H1 (cell line): Measurements from ENCODE around the gene IL19. TPM values are rescaled to one million over a fixed set of nuclear protein-coding genes. Genes with fewer than 3 reads are reported as not detected.

ENCODE experiments used
- CTCF ChIA-PET: fragments of 300-600 bp; sonication (Branson Sonifier 250); formaldehyde crosslinking; loops from one replicate; lab custom pipeline; 2021; ENCODE audit not compliant: partially characterized antibody; lab: Charles Lee
- POLR2A ChIA-PET: fragments of 300-600 bp; sonication (Branson Sonifier 250); formaldehyde crosslinking; loops from one replicate; lab custom pipeline; 2021; ENCODE audit warnings: inconsistent platforms; ENCODE audit not compliant: partially characterized antibody; lab: Charles Lee
- DNase-seq, 2 experiments: peaks; one replicate each; pipeline versions ENCODE4 v3.0.0 to v3.0.0-alpha.2; 2010 to 2022; ENCODE audit warnings: low spot score in 2 of 2, low read depth in 1 of 2, mixed read lengths in 1 of 2
- FAIRE-seq: peaks from 2 replicates; lab custom pipeline; 2011; peaks lifted over from hg19 to GRCh38; lab: Jason Lieb, UNC
- H2AFZ ChIP-seq: 2 replicates; pipeline ENCODE4 v1.8.1; 2012; ENCODE audit warnings: low read length, inconsistent platforms
- H2AK5ac ChIP-seq: 2 replicates; pipeline ENCODE4 v1.6.1; 2013; ENCODE audit warnings: low read depth, low read length
- H2BK120ac ChIP-seq: replicated peaks from 2 replicates; pipeline ENCODE3; 2013; ENCODE audit warnings: low read depth, low read length, inconsistent platforms
- H2BK12ac ChIP-seq: 2 replicates; pipeline ENCODE4 v1.6.1; 2013; ENCODE audit warnings: low read depth, low read length
- H2BK15ac ChIP-seq: 2 replicates; pipeline ENCODE4 v1.6.1; 2013; ENCODE audit warnings: low read length
- H2BK20ac ChIP-seq: 2 replicates; pipeline ENCODE4 v1.6.1; 2013; ENCODE audit warnings: low read length
- H2BK5ac ChIP-seq: 2 replicates; pipeline ENCODE4 v1.6.1; 2013; ENCODE audit warnings: low read depth, low read length
- H3K14ac ChIP-seq: 2 replicates; pipeline ENCODE4 v1.6.1; 2013; ENCODE audit warnings: inconsistent platforms; ENCODE audit not compliant: insufficient read length
- H3K18ac ChIP-seq: 2 replicates; pipeline ENCODE4 v1.6.1; 2013; ENCODE audit warnings: low read length; ENCODE audit errors: extremely low read depth
- H3K23ac ChIP-seq: 2 replicates; pipeline ENCODE4 v1.6.1; 2013; ENCODE audit warnings: inconsistent platforms; ENCODE audit not compliant: insufficient read length
- H3K23me2 ChIP-seq: 2 replicates; pipeline ENCODE4 v1.6.1; 2013; ENCODE audit warnings: low read depth, low read length
- H3K27ac ChIP-seq: 2 replicates; pipeline ENCODE4 v1.6.1; 2011; ENCODE audit warnings: low read depth, low read length, inconsistent platforms
- H3K27me3 ChIP-seq, 4 experiments: replicated peaks in 1 of 4; 1 replicate in 1 of 4; 2 replicates in 3 of 4; pipeline versions ENCODE4 v1.6.1 to v1.8.1; 2011 to 2013; ENCODE audit warnings: low read length in 3 of 4, mild to moderate bottlenecking in 3 of 4, inconsistent platforms in 2 of 4, mixed read lengths in 2 of 4, moderate library complexity in 1 of 4; ENCODE audit not compliant: control insufficient read depth in 3 of 4, insufficient read depth in 3 of 4; ENCODE audit errors: extremely low read depth in 1 of 4
- H3K36me3 ChIP-seq, 4 experiments: 2 replicates each; pipeline versions ENCODE4 v1.6.1 to v1.8.1; 2011 to 2013; ENCODE audit warnings: mild to moderate bottlenecking in 4 of 4, low read length in 3 of 4, moderate library complexity in 2 of 4, control low read depth in 1 of 4, inconsistent platforms in 1 of 4; ENCODE audit not compliant: insufficient read depth in 4 of 4, control insufficient read depth in 2 of 4
- H3K4ac ChIP-seq: replicated peaks from 2 replicates; pipeline ENCODE3; 2013; ENCODE audit warnings: low read length, low read depth, mixed read lengths, inconsistent platforms; ENCODE audit not compliant: insufficient read length
- H3K4me1 ChIP-seq, 4 experiments: replicated peaks in 1 of 4; 1 replicate in 1 of 4; 2 replicates in 3 of 4; pipeline versions ENCODE4 v1.6.1 to v1.8.1; 2011 to 2013; ENCODE audit warnings: low read length in 3 of 4, inconsistent platforms in 2 of 4, mixed read lengths in 1 of 4; ENCODE audit not compliant: insufficient read depth in 4 of 4, control insufficient read depth in 3 of 4
- H3K4me2 ChIP-seq, 2 experiments: 2 replicates each; pipeline versions ENCODE4 v1.6.1 to v1.8.1; 2011 to 2013; ENCODE audit warnings: low read depth in 2 of 2, low read length in 2 of 2, control low read depth in 1 of 2, inconsistent platforms in 1 of 2, mild to moderate bottlenecking in 1 of 2; ENCODE audit not compliant: insufficient read depth in 1 of 2
- H3K4me3 ChIP-seq, 4 experiments: fragments of 200-600, 300-600 bp in 1 of 4; sonication (generic), shearing (Covaris generic), sonication (Bioruptor Twin) in 1 of 4; 2 replicates each; pipeline versions ENCODE4 v1.5.1 to v1.8.1; 2011 to 2016; ENCODE audit warnings: low read length in 4 of 4, low read depth in 3 of 4, control low read depth in 2 of 4, inconsistent platforms in 2 of 4, mild to moderate bottlenecking in 2 of 4, mixed read lengths in 1 of 4, moderate library complexity in 1 of 4; ENCODE audit not compliant: insufficient read depth in 2 of 4; ENCODE audit errors: extremely low read depth in 1 of 4
- H3K56ac ChIP-seq: replicated peaks from 2 replicates; pipeline ENCODE3; 2013; ENCODE audit warnings: low read depth, mild to moderate bottlenecking, mixed read lengths, low read length, inconsistent platforms; ENCODE audit not compliant: insufficient read length
- H3K79me1 ChIP-seq: 2 replicates; pipeline ENCODE4 v1.6.1; 2013; ENCODE audit warnings: low read depth, low read length, control low read depth
- H3K79me2 ChIP-seq, 2 experiments: 2 replicates each; pipeline versions ENCODE4 v1.6.1 to v1.8.1; 2012 to 2013; ENCODE audit warnings: low read length in 2 of 2, mild to moderate bottlenecking in 2 of 2, inconsistent platforms in 1 of 2; ENCODE audit not compliant: insufficient read depth in 2 of 2, control insufficient read depth in 1 of 2
- H3K9ac ChIP-seq, 4 experiments: replicated peaks in 1 of 4; 1 replicate in 1 of 4; 2 replicates in 3 of 4; pipeline versions ENCODE4 v1.6.1 to v1.8.1; 2011 to 2013; ENCODE audit warnings: low read depth in 3 of 4, low read length in 3 of 4, control low read depth in 2 of 4, mild to moderate bottlenecking in 2 of 4, moderate library complexity in 2 of 4, inconsistent platforms in 1 of 4; ENCODE audit errors: extremely low read depth in 1 of 4
- H3K9me3 ChIP-seq, 2 experiments: 2 replicates each; pipeline versions ENCODE4 v1.6.1 to v1.8.1; 2012 to 2013; ENCODE audit warnings: mild to moderate bottlenecking in 2 of 2, moderate library complexity in 2 of 2, control low read depth in 1 of 2, inconsistent platforms in 1 of 2, low read depth in 1 of 2, low read length in 1 of 2, mixed read lengths in 1 of 2; ENCODE audit not compliant: insufficient read depth in 2 of 2
- H4K20me1 ChIP-seq, 2 experiments: replicated peaks in 1 of 2; 2 replicates each; pipeline versions ENCODE3 to v1.8.1; 2011 to 2013; ENCODE audit warnings: inconsistent platforms in 2 of 2, low read length in 2 of 2, mild to moderate bottlenecking in 1 of 2; ENCODE audit not compliant: insufficient read depth in 2 of 2, control insufficient read depth in 1 of 2
- H4K5ac ChIP-seq: 2 replicates; pipeline ENCODE4 v1.6.1; 2013; ENCODE audit warnings: low read length, low read depth, mixed read lengths, inconsistent platforms; ENCODE audit not compliant: insufficient read length
- H4K8ac ChIP-seq: 2 replicates; pipeline ENCODE4 v1.8.0; 2013; ENCODE audit warnings: mild to moderate bottlenecking, moderate library complexity, low read length, inconsistent platforms; ENCODE audit not compliant: insufficient read depth; ENCODE audit errors: extremely low read depth
- H4K91ac ChIP-seq: replicated peaks from 2 replicates; pipeline ENCODE3; 2013; ENCODE audit warnings: low read length, mixed read lengths, inconsistent platforms; ENCODE audit not compliant: insufficient read length
- PHF8 ChIP-seq: fragments of 200-600 bp; sonication (generic); conservative IDR thresholded peaks from 2 replicates; pipeline ENCODE4 v1.7.1; 2012; ENCODE audit warnings: low read depth, mild to moderate bottlenecking, inconsistent platforms, low read length, moderate library complexity
- POLR2AphosphoS5 ChIP-seq: IDR thresholded peaks from 2 replicates; pipeline ENCODE4 v1.6.1; 2011; ENCODE audit warnings: low read depth, low read length
- RAD21 ChIP-seq, 2 experiments: IDR thresholded peaks in 1 of 2; conservative IDR thresholded peaks in 1 of 2; 2 replicates each; pipeline ENCODE4 v1.6.1; 2011; ENCODE audit warnings: low read depth in 2 of 2, low read length in 2 of 2, improper control_type of control experiment in 1 of 2, inconsistent platforms in 1 of 2, mild to moderate bottlenecking in 1 of 2, moderate library complexity in 1 of 2
- TEAD4 ChIP-seq: IDR thresholded peaks from 2 replicates; pipeline ENCODE4 v1.6.1; 2012; ENCODE audit warnings: low read depth, low read length, inconsistent platforms, mixed read lengths
- WGBS, 2 experiments: shearing (Covaris generic) in 1 of 2; methylation state at CpG; one replicate each; pipeline versions ENCODE4 v1.1.6 to v1.1.7; 2013 to 2015; ENCODE audit warnings: low lambda C conversion rate in 2 of 2, mixed read lengths in 2 of 2, inconsistent platforms in 1 of 2, low coverage in 1 of 2, missing lambda C conversion rate in 1 of 2; ENCODE audit not compliant: insufficient replicate concordance in 2 of 2, insufficient coverage in 1 of 2, insufficient read length in 1 of 2; ENCODE audit errors: extremely low coverage in 1 of 2, missing lambda C conversion rate in 1 of 2; 5-methylcytosine and 5-hydroxymethylcytosine counted together
- polyA plus RNA-seq, 7 experiments: library from polyadenylated mRNA; depleted of rRNA in 3 of 7; stranded (reverse) in 5 of 7; unstranded in 2 of 7; fragments of >200 nt in 5 of 7; fragments of 200-250 nt in 2 of 7; gene quantifications; 1 replicate in 5 of 7; 2 replicates in 1 of 7; 4 replicates in 1 of 7; pipeline versions ENCODE4 v1.2.1 to v1.2.3, GENCODE V29; 2011 to 2013; ENCODE audit warnings: missing spikeins in 2 of 7, mixed read lengths in 2 of 7
- total RNA-seq: library from RNA; stranded (reverse); fragmentation: NEBNext Ultra II Directional; extraction: Animal tissue kit (Norgen Biotek cat#: 25700); gene quantifications from 2 replicates; pipeline ENCODE4 v1.2.1, GENCODE V29; 2021
- TF ChIP-seq, protein P1 (sequence below), 3 experiments: IDR thresholded peaks; 1 replicate in 2 of 3; 2 replicates in 1 of 3; pipeline versions ENCODE4 v1.5.1 to v1.6.1; 2011; ENCODE audit warnings: low read length in 3 of 3, mild to moderate bottlenecking in 3 of 3, inconsistent platforms in 2 of 3, low read depth in 1 of 3, moderate library complexity in 1 of 3; ENCODE audit not compliant: insufficient read depth in 1 of 3; ENCODE audit errors: control extremely low read depth in 1 of 3

Gene IL19
- total and polyA plus RNA-seq, 2 of the 8 experiments (the other 6 are each of a cell fraction or from before 2014, with no cell fraction given) = not detected

DNA sequence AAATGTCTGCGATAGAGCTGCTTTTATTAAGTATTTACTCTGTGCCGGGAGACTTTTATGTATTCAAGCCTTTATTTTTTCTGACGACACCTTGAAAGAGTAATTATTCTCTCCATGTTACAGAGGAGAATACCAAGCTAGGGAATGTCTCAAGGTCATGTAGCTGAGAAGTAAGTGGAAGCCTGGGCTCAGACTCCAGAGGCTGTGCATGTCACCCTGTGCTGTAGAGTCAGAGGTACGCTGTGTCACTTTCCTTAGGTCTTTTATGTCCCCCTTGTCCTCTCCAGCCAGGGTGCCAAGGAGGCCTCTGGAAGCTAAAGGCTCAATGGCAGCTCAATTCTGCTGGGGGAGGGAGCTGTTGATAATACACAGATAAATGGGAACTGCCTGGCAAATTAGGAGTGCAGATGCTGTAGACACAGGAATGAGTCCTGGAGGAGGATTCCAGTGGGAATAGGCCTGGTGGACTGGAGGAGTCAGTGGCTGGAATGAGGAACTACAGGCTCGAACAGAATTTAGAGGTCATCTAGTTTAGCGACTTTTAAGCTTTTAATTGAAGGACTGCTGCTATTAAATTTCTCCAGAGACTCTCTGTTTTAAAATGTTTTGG is 9.3 kb upstream of the IL19 start:
- Histone ChIP-seq H2BK20ac (no peak overlapping the region), H3K9ac (no peak overlapping the region), H4K20me1 (no peaks in the 10 kb centered on the region), H2AK5ac (no peak overlapping the region), H2AFZ (no peak overlapping the region), H3K23me2 (no peaks in the 10 kb centered on the region), H2BK15ac (no peak overlapping the region), H2BK12ac (no peak overlapping the region), H3K56ac (no peak overlapping the region), H3K36me3 (no peaks in the 10 kb centered on the region), H3K9me3 (no peaks in the 10 kb centered on the region), H4K8ac (no peak overlapping the region), H2BK120ac (no peak overlapping the region), H3K79me2 (no peaks in the 10 kb centered on the region), H3K4me1 (no peaks in the 10 kb centered on the region), H3K79me1 (no peaks in the 10 kb centered on the region), H3K27me3 (no peaks in the 10 kb centered on the region; a peak in 1 of 7 replicates), H3K14ac (no peak overlapping the region), H3K23ac (no peak overlapping the region), H3K4ac (no peak overlapping the region), H4K91ac (no peak overlapping the region), H3K4me3 (no peak overlapping the region), H3K4me2 (no peak overlapping the region), H3K18ac (no peak overlapping the region), H2BK5ac (no peak overlapping the region), H3K27ac (no peak overlapping the region), H4K5ac (no peak overlapping the region)
- CTCF ChIA-PET = interaction anchor here (0.8 to 4.3 kb wide), 27 partner anchors 8 to 221 kb away, joined by 3 to 30 read pairs (median 4); partner anchors contain the start of genes IL10, IL19 and IL24
- POLR2A ChIA-PET = no interaction called here
- DNase-seq = no peak
- TF ChIP-seq, protein P1, sequence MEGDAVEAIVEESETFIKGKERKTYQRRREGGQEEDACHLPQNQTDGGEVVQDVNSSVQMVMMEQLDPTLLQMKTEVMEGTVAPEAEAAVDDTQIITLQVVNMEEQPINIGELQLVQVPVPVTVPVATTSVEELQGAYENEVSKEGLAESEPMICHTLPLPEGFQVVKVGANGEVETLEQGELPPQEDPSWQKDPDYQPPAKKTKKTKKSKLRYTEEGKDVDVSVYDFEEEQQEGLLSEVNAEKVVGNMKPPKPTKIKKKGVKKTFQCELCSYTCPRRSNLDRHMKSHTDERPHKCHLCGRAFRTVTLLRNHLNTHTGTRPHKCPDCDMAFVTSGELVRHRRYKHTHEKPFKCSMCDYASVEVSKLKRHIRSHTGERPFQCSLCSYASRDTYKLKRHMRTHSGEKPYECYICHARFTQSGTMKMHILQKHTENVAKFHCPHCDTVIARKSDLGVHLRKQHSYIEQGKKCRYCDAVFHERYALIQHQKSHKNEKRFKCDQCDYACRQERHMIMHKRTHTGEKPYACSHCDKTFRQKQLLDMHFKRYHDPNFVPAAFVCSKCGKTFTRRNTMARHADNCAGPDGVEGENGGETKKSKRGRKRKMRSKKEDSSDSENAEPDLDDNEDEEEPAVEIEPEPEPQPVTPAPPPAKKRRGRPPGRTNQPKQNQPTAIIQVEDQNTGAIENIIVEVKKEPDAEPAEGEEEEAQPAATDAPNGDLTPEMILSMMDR (IDR thresholded peaks at IDR 0.05; ENCODE audit: control extremely low read depth in 1 of 3, insufficient read depth in 1 of 3, low read depth in 1 of 3, low read length in 3 of 3) = peak in 1 of 3 experiments; percentile 39; a peak in 2 of 4 replicates
- no peak for TF ChIP-seq POLR2AphosphoS5
- no peak for TF ChIP-seq RAD21 (IDR thresholded peaks at IDR 0.05 in 1 of 2, conservative IDR thresholded peaks at IDR 0.05 in 1 of 2; ENCODE audit: low read depth in 2 of 2, low read length in 2 of 2)
- TF ChIP-seq TEAD4 = 0 out of 2 replicates have a peak, but pooled peaks have one; percentile 53
- no peak for TF ChIP-seq PHF8
- FAIRE-seq = no peak
- WGBS, 2 experiments = 87% methylated on average over 6 of the region's 6 CpGs; no CpG with 5 or more reads in 1 of the 2 experiments
